Kidney epithelial cell (primary cell): ENCODE measurements around the gene ESR1. TPM values are rescaled to one million over a fixed set of nuclear protein-coding genes. Genes with fewer than 3 reads are reported as not detected.

Experiments
- DNase-seq: peaks from one replicate; pipeline ENCODE4 v3.0.0-alpha.2; 2010; ENCODE audit warnings: low read depth
- H3K27me3 ChIP-seq: 2 replicates; pipeline ENCODE4 v1.6.0; 2011; ENCODE audit warnings: low read length; ENCODE audit not compliant: control insufficient read depth, insufficient read depth
- H3K36me3 ChIP-seq: 2 replicates; pipeline ENCODE4 v1.5.1; 2011; ENCODE audit warnings: low read length; ENCODE audit not compliant: control insufficient read depth, insufficient read depth
- H3K4me3 ChIP-seq: 2 replicates; pipeline ENCODE4 v1.5.1; 2011; ENCODE audit warnings: low read depth, mild to moderate bottlenecking, control low read depth, low read length
- total RNA-seq: library from RNA; depleted of rRNA; stranded (reverse); fragments of >200 nt; gene quantifications from 2 replicates; pipeline ENCODE4 v1.2.3, GENCODE V29; 2015
- TF ChIP-seq, protein P1 (sequence below): IDR thresholded peaks from 2 replicates; pipeline ENCODE4 v1.5.1; 2011; ENCODE audit warnings: mild to moderate bottlenecking, moderate library complexity, low read length, control low read depth, inconsistent platforms; ENCODE audit not compliant: insufficient read depth, poor library complexity, severe bottlenecking

Gene ESR1
- total RNA-seq, 1 donor from 2014 or later: not detected

DNA sequence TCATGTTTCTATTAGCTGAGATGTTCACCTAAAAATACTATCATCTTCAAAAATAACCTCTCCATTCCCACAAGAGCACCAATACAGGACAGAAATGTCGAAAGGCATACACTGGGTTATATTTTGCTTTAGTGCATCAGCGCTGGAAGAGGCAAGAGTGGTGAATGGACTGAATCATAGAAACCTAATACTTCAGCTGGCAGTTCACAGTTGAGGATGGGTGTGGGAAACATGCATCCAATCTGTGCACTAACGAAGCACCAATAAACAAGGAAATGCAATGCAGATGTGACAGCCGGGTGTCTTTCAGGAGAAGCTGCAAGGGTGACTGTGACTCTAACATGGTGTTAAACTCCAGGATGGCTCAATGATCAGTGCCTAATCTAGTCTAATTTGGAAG lies 365.8 kb downstream of the ESR1 start:
- TF ChIP-seq, protein P1, sequence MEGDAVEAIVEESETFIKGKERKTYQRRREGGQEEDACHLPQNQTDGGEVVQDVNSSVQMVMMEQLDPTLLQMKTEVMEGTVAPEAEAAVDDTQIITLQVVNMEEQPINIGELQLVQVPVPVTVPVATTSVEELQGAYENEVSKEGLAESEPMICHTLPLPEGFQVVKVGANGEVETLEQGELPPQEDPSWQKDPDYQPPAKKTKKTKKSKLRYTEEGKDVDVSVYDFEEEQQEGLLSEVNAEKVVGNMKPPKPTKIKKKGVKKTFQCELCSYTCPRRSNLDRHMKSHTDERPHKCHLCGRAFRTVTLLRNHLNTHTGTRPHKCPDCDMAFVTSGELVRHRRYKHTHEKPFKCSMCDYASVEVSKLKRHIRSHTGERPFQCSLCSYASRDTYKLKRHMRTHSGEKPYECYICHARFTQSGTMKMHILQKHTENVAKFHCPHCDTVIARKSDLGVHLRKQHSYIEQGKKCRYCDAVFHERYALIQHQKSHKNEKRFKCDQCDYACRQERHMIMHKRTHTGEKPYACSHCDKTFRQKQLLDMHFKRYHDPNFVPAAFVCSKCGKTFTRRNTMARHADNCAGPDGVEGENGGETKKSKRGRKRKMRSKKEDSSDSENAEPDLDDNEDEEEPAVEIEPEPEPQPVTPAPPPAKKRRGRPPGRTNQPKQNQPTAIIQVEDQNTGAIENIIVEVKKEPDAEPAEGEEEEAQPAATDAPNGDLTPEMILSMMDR: no peak
- DNase-seq: no peak
- no peaks in the 10 kb centered on the region for H3K27me3 ChIP-seq
- H3K36me3 ChIP-seq: no peaks in the 10 kb centered on the region
- no peak overlapping the region for H3K4me3 ChIP-seq

DNA sequence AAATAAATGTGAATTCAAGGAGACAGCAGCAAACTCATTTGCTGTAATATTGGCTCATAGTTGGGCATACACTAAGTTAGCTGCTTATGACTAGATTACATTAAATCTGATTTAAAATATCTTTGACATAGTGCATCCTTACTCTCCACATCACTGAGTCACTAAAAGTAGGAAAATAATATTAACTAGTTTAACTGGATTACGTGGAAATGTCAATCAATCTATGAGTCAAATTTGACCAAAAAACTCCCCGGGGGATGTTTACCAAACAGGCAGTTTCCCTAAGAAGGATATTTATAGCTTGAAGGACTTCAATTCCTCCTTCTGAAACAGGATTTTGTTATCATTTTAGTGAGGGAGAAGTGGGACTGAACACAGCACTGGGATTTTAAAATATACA lies 366.5 kb downstream of the ESR1 start:
- Histone ChIP-seq H3K4me3 (no peak overlapping the region), H3K27me3 (no peaks in the 10 kb centered on the region), H3K36me3 (no peaks in the 10 kb centered on the region)
- no peak for DNase-seq
- TF ChIP-seq, protein P1: no peak

DNA sequence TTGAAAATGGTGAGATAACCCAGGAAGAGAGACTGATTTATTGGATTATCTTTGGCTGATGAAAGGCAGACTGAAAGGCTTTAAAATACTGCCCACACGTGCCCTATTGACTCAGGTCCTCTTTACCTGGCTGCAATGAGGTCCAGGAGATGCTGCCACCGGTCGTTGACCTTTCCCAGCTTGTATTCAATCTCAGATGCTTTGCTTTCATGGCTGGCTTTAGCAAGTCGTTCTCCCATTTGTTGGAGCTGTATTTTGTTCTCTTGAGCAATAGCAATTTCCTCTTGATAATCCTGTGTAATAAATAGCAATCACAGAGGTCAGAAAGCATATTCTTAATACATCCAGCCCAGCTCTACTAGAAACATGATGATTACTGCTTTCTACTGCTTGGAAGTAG lies 368.8 kb downstream of the ESR1 start:
- DNase-seq: no peak
- Histone ChIP-seq H3K4me3 (no peak overlapping the region), H3K36me3 (no peaks in the 10 kb centered on the region), H3K27me3 (no peaks in the 10 kb centered on the region)
- TF ChIP-seq, protein P1: no peak
